H1 (cell line): Measurements from ENCODE around the gene AXIN2. TPM values are rescaled to one million over a fixed set of nuclear protein-coding genes. Genes with fewer than 3 reads are reported as not detected.

ENCODE experiments used
- CTCF ChIA-PET: fragments of 300-600 bp; sonication (Branson Sonifier 250); formaldehyde crosslinking; loops from one replicate; lab custom pipeline; 2021; ENCODE audit not compliant: partially characterized antibody; lab: Charles Lee
- POLR2A ChIA-PET: fragments of 300-600 bp; sonication (Branson Sonifier 250); formaldehyde crosslinking; loops from one replicate; lab custom pipeline; 2021; ENCODE audit warnings: inconsistent platforms; ENCODE audit not compliant: partially characterized antibody; lab: Charles Lee
- DNase-seq, 2 experiments: peaks; one replicate each; pipeline versions ENCODE4 v3.0.0 to v3.0.0-alpha.2; 2010 to 2022; ENCODE audit warnings: low spot score in 2 of 2, low read depth in 1 of 2, mixed read lengths in 1 of 2
- FAIRE-seq: peaks from 2 replicates; lab custom pipeline; 2011; peaks lifted over from hg19 to GRCh38; lab: Jason Lieb, UNC
- H2AFZ ChIP-seq: 2 replicates; pipeline ENCODE4 v1.8.1; 2012; ENCODE audit warnings: low read length, inconsistent platforms
- H2AK5ac ChIP-seq: 2 replicates; pipeline ENCODE4 v1.6.1; 2013; ENCODE audit warnings: low read depth, low read length
- H2BK120ac ChIP-seq: replicated peaks from 2 replicates; pipeline ENCODE3; 2013; ENCODE audit warnings: low read depth, low read length, inconsistent platforms
- H2BK12ac ChIP-seq: 2 replicates; pipeline ENCODE4 v1.6.1; 2013; ENCODE audit warnings: low read depth, low read length
- H2BK15ac ChIP-seq: 2 replicates; pipeline ENCODE4 v1.6.1; 2013; ENCODE audit warnings: low read length
- H2BK20ac ChIP-seq: 2 replicates; pipeline ENCODE4 v1.6.1; 2013; ENCODE audit warnings: low read length
- H2BK5ac ChIP-seq: 2 replicates; pipeline ENCODE4 v1.6.1; 2013; ENCODE audit warnings: low read depth, low read length
- H3K14ac ChIP-seq: 2 replicates; pipeline ENCODE4 v1.6.1; 2013; ENCODE audit warnings: inconsistent platforms; ENCODE audit not compliant: insufficient read length
- H3K18ac ChIP-seq: 2 replicates; pipeline ENCODE4 v1.6.1; 2013; ENCODE audit warnings: low read length; ENCODE audit errors: extremely low read depth
- H3K23ac ChIP-seq: 2 replicates; pipeline ENCODE4 v1.6.1; 2013; ENCODE audit warnings: inconsistent platforms; ENCODE audit not compliant: insufficient read length
- H3K23me2 ChIP-seq: 2 replicates; pipeline ENCODE4 v1.6.1; 2013; ENCODE audit warnings: low read depth, low read length
- H3K27ac ChIP-seq: 2 replicates; pipeline ENCODE4 v1.6.1; 2011; ENCODE audit warnings: low read depth, low read length, inconsistent platforms
- H3K27me3 ChIP-seq, 4 experiments: replicated peaks in 1 of 4; 1 replicate in 1 of 4; 2 replicates in 3 of 4; pipeline versions ENCODE4 v1.6.1 to v1.8.1; 2011 to 2013; ENCODE audit warnings: low read length in 3 of 4, mild to moderate bottlenecking in 3 of 4, inconsistent platforms in 2 of 4, mixed read lengths in 2 of 4, moderate library complexity in 1 of 4; ENCODE audit not compliant: control insufficient read depth in 3 of 4, insufficient read depth in 3 of 4; ENCODE audit errors: extremely low read depth in 1 of 4
- H3K36me3 ChIP-seq, 4 experiments: 2 replicates each; pipeline versions ENCODE4 v1.6.1 to v1.8.1; 2011 to 2013; ENCODE audit warnings: mild to moderate bottlenecking in 4 of 4, low read length in 3 of 4, moderate library complexity in 2 of 4, control low read depth in 1 of 4, inconsistent platforms in 1 of 4; ENCODE audit not compliant: insufficient read depth in 4 of 4, control insufficient read depth in 2 of 4
- H3K4ac ChIP-seq: replicated peaks from 2 replicates; pipeline ENCODE3; 2013; ENCODE audit warnings: low read length, low read depth, mixed read lengths, inconsistent platforms; ENCODE audit not compliant: insufficient read length
- H3K4me1 ChIP-seq, 4 experiments: replicated peaks in 1 of 4; 1 replicate in 1 of 4; 2 replicates in 3 of 4; pipeline versions ENCODE4 v1.6.1 to v1.8.1; 2011 to 2013; ENCODE audit warnings: low read length in 3 of 4, inconsistent platforms in 2 of 4, mixed read lengths in 1 of 4; ENCODE audit not compliant: insufficient read depth in 4 of 4, control insufficient read depth in 3 of 4
- H3K4me2 ChIP-seq, 2 experiments: 2 replicates each; pipeline versions ENCODE4 v1.6.1 to v1.8.1; 2011 to 2013; ENCODE audit warnings: low read depth in 2 of 2, low read length in 2 of 2, control low read depth in 1 of 2, inconsistent platforms in 1 of 2, mild to moderate bottlenecking in 1 of 2; ENCODE audit not compliant: insufficient read depth in 1 of 2
- H3K4me3 ChIP-seq, 4 experiments: fragments of 200-600, 300-600 bp in 1 of 4; sonication (generic), shearing (Covaris generic), sonication (Bioruptor Twin) in 1 of 4; 2 replicates each; pipeline versions ENCODE4 v1.5.1 to v1.8.1; 2011 to 2016; ENCODE audit warnings: low read length in 4 of 4, low read depth in 3 of 4, control low read depth in 2 of 4, inconsistent platforms in 2 of 4, mild to moderate bottlenecking in 2 of 4, mixed read lengths in 1 of 4, moderate library complexity in 1 of 4; ENCODE audit not compliant: insufficient read depth in 2 of 4; ENCODE audit errors: extremely low read depth in 1 of 4
- H3K56ac ChIP-seq: replicated peaks from 2 replicates; pipeline ENCODE3; 2013; ENCODE audit warnings: low read depth, mild to moderate bottlenecking, mixed read lengths, low read length, inconsistent platforms; ENCODE audit not compliant: insufficient read length
- H3K79me1 ChIP-seq: 2 replicates; pipeline ENCODE4 v1.6.1; 2013; ENCODE audit warnings: low read depth, low read length, control low read depth
- H3K79me2 ChIP-seq, 2 experiments: 2 replicates each; pipeline versions ENCODE4 v1.6.1 to v1.8.1; 2012 to 2013; ENCODE audit warnings: low read length in 2 of 2, mild to moderate bottlenecking in 2 of 2, inconsistent platforms in 1 of 2; ENCODE audit not compliant: insufficient read depth in 2 of 2, control insufficient read depth in 1 of 2
- H3K9ac ChIP-seq, 4 experiments: replicated peaks in 1 of 4; 1 replicate in 1 of 4; 2 replicates in 3 of 4; pipeline versions ENCODE4 v1.6.1 to v1.8.1; 2011 to 2013; ENCODE audit warnings: low read depth in 3 of 4, low read length in 3 of 4, control low read depth in 2 of 4, mild to moderate bottlenecking in 2 of 4, moderate library complexity in 2 of 4, inconsistent platforms in 1 of 4; ENCODE audit errors: extremely low read depth in 1 of 4
- H3K9me3 ChIP-seq, 2 experiments: 2 replicates each; pipeline versions ENCODE4 v1.6.1 to v1.8.1; 2012 to 2013; ENCODE audit warnings: mild to moderate bottlenecking in 2 of 2, moderate library complexity in 2 of 2, control low read depth in 1 of 2, inconsistent platforms in 1 of 2, low read depth in 1 of 2, low read length in 1 of 2, mixed read lengths in 1 of 2; ENCODE audit not compliant: insufficient read depth in 2 of 2
- H4K20me1 ChIP-seq, 2 experiments: replicated peaks in 1 of 2; 2 replicates each; pipeline versions ENCODE3 to v1.8.1; 2011 to 2013; ENCODE audit warnings: inconsistent platforms in 2 of 2, low read length in 2 of 2, mild to moderate bottlenecking in 1 of 2; ENCODE audit not compliant: insufficient read depth in 2 of 2, control insufficient read depth in 1 of 2
- H4K5ac ChIP-seq: 2 replicates; pipeline ENCODE4 v1.6.1; 2013; ENCODE audit warnings: low read length, low read depth, mixed read lengths, inconsistent platforms; ENCODE audit not compliant: insufficient read length
- H4K8ac ChIP-seq: 2 replicates; pipeline ENCODE4 v1.8.0; 2013; ENCODE audit warnings: mild to moderate bottlenecking, moderate library complexity, low read length, inconsistent platforms; ENCODE audit not compliant: insufficient read depth; ENCODE audit errors: extremely low read depth
- H4K91ac ChIP-seq: replicated peaks from 2 replicates; pipeline ENCODE3; 2013; ENCODE audit warnings: low read length, mixed read lengths, inconsistent platforms; ENCODE audit not compliant: insufficient read length
- EGR1 ChIP-seq: IDR thresholded peaks from 2 replicates; pipeline ENCODE4 v1.6.1; 2011; ENCODE audit warnings: low read depth, low read length, borderline replicate concordance
- TAF7 ChIP-seq: optimal IDR thresholded peaks from 2 replicates; pipeline ENCODE3; 2011; ENCODE audit warnings: low read depth, mild to moderate bottlenecking, inconsistent platforms, low read length, moderate library complexity, borderline replicate concordance
- WGBS, 2 experiments: shearing (Covaris generic) in 1 of 2; methylation state at CpG; one replicate each; pipeline versions ENCODE4 v1.1.6 to v1.1.7; 2013 to 2015; ENCODE audit warnings: low lambda C conversion rate in 2 of 2, mixed read lengths in 2 of 2, inconsistent platforms in 1 of 2, low coverage in 1 of 2, missing lambda C conversion rate in 1 of 2; ENCODE audit not compliant: insufficient replicate concordance in 2 of 2, insufficient coverage in 1 of 2, insufficient read length in 1 of 2; ENCODE audit errors: extremely low coverage in 1 of 2, missing lambda C conversion rate in 1 of 2; 5-methylcytosine and 5-hydroxymethylcytosine counted together
- polyA plus RNA-seq, 7 experiments: library from polyadenylated mRNA; depleted of rRNA in 3 of 7; stranded (reverse) in 5 of 7; unstranded in 2 of 7; fragments of >200 nt in 5 of 7; fragments of 200-250 nt in 2 of 7; gene quantifications; 1 replicate in 5 of 7; 2 replicates in 1 of 7; 4 replicates in 1 of 7; pipeline versions ENCODE4 v1.2.1 to v1.2.3, GENCODE V29; 2011 to 2013; ENCODE audit warnings: missing spikeins in 2 of 7, mixed read lengths in 2 of 7
- total RNA-seq: library from RNA; stranded (reverse); fragmentation: NEBNext Ultra II Directional; extraction: Animal tissue kit (Norgen Biotek cat#: 25700); gene quantifications from 2 replicates; pipeline ENCODE4 v1.2.1, GENCODE V29; 2021

The AXIN2 gene
- total and polyA plus RNA-seq, 2 of the 8 experiments (the other 6 are each of a cell fraction or from before 2014, with no cell fraction given), result 17.7 to 33.4 TPM

GRCh38 chr17:65509032-65509431 is 52.4 kb downstream of the AXIN2 start:
- Histone ChIP-seq H3K23ac (no peak overlapping the region), H3K56ac (no peak overlapping the region), H3K23me2 (no peaks in the 10 kb centered on the region), H3K9me3 (peaks cover 0 to 4% of the 10 kb centered on the region in 2 experiments; a peak in 1 of 4 replicates), H3K79me1 (no peaks in the 10 kb centered on the region), H4K8ac (no peak overlapping the region), H3K9ac (no peak overlapping the region), H3K18ac (no peak overlapping the region), H4K91ac (no peak overlapping the region), H2AFZ (no peak overlapping the region), H2BK12ac (no peak overlapping the region), H3K27ac (no peak overlapping the region), H3K14ac (no peak overlapping the region), H3K4me1 (peaks cover 0 to 4% (median 1%) of the 10 kb centered on the region in 4 experiments; a peak in 3 of 7 replicates), H3K4ac (no peak overlapping the region), H2AK5ac (no peak overlapping the region), H4K5ac (no peak overlapping the region), H2BK120ac (no peak overlapping the region), H3K36me3 (no peaks in the 10 kb centered on the region), H3K4me3 (no peak overlapping the region), H2BK15ac (no peak overlapping the region), H2BK5ac (no peak overlapping the region), H3K79me2 (no peaks in the 10 kb centered on the region), H2BK20ac (no peak overlapping the region), H4K20me1 (no peaks in the 10 kb centered on the region), H3K27me3 (no peaks in the 10 kb centered on the region), H3K4me2 (no peak overlapping the region)
- no peak for DNase-seq
- CTCF ChIA-PET, result interaction anchor here (0.5 to 0.7 kb wide), 2 partner anchors 35 to 75 kb away, joined by 3 read pairs; no protein-coding TSS in a partner anchor
- WGBS, 2 experiments, result 61% methylated on average over 2 of the region's 2 CpGs; no CpG with 5 or more reads in 1 of the 2 experiments
- no peak for FAIRE-seq
- POLR2A ChIA-PET, result no interaction called here
- TF ChIP-seq TAF7 (no peak), EGR1 (no peak)
